Fibroblast of mammary gland (primary cell): ENCODE data around the gene SGMS2.
A peak's percentile ranks its signal among the peaks of the same experiment; 100 is the strongest.

ENCODE experiments used
- DNase-seq: peaks from one replicate; pipeline ENCODE4 v3.0.0-alpha.2; 2010; ENCODE audit warnings: low read depth
- H3K4me3 ChIP-seq: 2 replicates; pipeline ENCODE4 v1.5.1; 2011; ENCODE audit warnings: low read depth, mild to moderate bottlenecking, low read length, moderate library complexity; ENCODE audit not compliant: control insufficient read depth
- TF ChIP-seq, protein P1 (sequence below): conservative IDR thresholded peaks from 2 replicates; pipeline ENCODE4 v1.5.1; 2011; ENCODE audit warnings: low read depth, low read length, inconsistent platforms; ENCODE audit not compliant: control insufficient read depth, insufficient read depth

Gene SGMS2

GRCh38 chr4:107893171-107894137 is 68.7 kb downstream of the SGMS2 start:
- peak; percentile 70 for DNase-seq

DNA sequence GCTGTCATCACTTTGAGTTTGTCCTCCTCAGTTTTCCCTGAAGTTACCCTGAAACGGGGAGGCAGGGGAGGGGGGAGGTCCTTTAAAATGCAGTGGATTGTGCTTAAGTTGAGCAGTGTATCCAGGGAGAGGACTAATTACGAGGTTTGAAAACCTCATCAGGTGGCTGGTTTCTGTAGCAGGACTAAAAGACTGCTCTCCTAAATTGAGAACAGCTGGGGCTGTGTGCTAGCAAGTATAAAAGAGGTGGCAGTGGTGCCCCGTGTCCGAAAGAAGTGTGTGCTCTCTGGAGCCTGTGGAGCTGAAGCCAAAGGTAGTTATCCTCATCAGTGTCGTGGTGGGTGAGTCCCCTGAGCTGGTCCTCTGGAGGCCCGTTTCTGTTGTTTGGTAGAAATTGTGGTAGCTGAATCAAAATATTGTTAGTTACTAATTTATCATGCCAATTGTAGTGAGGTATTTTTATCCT is 69.4 kb downstream of the SGMS2 start:
- TF ChIP-seq, protein P1, sequence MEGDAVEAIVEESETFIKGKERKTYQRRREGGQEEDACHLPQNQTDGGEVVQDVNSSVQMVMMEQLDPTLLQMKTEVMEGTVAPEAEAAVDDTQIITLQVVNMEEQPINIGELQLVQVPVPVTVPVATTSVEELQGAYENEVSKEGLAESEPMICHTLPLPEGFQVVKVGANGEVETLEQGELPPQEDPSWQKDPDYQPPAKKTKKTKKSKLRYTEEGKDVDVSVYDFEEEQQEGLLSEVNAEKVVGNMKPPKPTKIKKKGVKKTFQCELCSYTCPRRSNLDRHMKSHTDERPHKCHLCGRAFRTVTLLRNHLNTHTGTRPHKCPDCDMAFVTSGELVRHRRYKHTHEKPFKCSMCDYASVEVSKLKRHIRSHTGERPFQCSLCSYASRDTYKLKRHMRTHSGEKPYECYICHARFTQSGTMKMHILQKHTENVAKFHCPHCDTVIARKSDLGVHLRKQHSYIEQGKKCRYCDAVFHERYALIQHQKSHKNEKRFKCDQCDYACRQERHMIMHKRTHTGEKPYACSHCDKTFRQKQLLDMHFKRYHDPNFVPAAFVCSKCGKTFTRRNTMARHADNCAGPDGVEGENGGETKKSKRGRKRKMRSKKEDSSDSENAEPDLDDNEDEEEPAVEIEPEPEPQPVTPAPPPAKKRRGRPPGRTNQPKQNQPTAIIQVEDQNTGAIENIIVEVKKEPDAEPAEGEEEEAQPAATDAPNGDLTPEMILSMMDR = no peak
- no peak overlapping the region for H3K4me3 ChIP-seq
- DNase-seq = no peak

More at GRCh38 chr4:107893171-107894137, 68.7 kb downstream of the SGMS2 start:
- TF ChIP-seq, protein P1 = no peak
- H3K4me3 ChIP-seq = no peak overlapping the region

DNA sequence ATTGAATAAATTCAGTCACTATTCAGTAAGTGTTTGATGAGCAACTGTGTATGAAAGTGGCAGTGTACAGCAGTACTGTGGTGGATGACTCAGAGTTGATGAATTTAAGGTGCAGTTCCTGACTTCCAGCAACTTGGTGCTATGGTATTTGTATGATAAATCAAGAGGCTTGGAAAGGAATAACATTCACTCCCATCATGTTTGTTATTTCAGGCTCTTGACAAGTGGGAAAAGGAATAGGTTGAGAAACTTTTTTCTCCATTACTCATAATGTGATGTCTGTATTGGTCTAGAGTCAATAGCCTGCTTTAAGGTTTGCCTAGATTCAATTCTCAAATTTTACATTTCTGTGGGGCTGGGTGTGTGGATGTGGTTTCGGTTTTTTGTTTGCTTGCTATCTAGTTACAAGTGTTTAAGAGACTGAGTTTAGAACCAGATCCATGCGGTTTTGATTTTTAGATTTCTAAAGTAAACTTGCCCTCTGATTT is 71.5 kb downstream of the SGMS2 start:
- no peak overlapping the region for H3K4me3 ChIP-seq
- TF ChIP-seq, protein P1 = no peak
- DNase-seq = peak; percentile 97

GRCh38 chr4:107896646-107897045 is 71.9 kb downstream of the SGMS2 start:
- H3K4me3 ChIP-seq = no peak overlapping the region
- DNase-seq = no peak
- TF ChIP-seq, protein P1 = no peak

DNA sequence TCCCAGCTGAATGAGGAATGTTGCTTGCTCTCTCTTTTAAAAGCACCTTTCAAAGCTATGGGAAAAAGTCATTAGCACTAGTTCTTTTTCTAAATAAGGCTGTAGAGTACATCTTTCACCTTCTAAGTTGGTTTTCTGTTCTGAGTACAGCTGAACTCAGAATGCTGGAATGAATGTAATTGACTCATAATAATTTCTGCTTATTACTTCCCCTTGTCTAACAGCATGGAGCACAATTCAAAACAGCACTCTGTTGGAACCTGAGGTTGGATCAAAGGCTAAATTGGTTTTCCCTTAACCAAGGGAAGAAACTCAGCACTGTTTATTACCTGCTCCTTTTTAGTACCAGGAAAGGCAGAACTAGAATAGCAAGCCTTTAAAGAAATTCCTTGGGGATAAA is 73.1 kb downstream of the SGMS2 start:
- DNase-seq = peak; percentile 26
- TF ChIP-seq, protein P1 = no peak
- no peak overlapping the region for H3K4me3 ChIP-seq

GRCh38 chr4:107900067-107900466 is 75.3 kb downstream of the SGMS2 start:
- TF ChIP-seq, protein P1 = no peak
- H3K4me3 ChIP-seq = no peak overlapping the region
- DNase-seq = no peak

GRCh38 chr4:107900508-107900907 is 75.8 kb downstream of the SGMS2 start:
- DNase-seq = no peak
- TF ChIP-seq, protein P1 = no peak
- no peak overlapping the region for H3K4me3 ChIP-seq
